Activated CD4-positive, alpha-beta T cell treated with anti-CD3 and anti-CD28 coated beads for 48 hours (primary cell): ENCODE results near the gene ATP5IF1.

Experiments used
- DNase-seq: peaks from one replicate; pipeline ENCODE4 v3.0.0-alpha.2; 2020

ATP5IF1 gene

DNA sequence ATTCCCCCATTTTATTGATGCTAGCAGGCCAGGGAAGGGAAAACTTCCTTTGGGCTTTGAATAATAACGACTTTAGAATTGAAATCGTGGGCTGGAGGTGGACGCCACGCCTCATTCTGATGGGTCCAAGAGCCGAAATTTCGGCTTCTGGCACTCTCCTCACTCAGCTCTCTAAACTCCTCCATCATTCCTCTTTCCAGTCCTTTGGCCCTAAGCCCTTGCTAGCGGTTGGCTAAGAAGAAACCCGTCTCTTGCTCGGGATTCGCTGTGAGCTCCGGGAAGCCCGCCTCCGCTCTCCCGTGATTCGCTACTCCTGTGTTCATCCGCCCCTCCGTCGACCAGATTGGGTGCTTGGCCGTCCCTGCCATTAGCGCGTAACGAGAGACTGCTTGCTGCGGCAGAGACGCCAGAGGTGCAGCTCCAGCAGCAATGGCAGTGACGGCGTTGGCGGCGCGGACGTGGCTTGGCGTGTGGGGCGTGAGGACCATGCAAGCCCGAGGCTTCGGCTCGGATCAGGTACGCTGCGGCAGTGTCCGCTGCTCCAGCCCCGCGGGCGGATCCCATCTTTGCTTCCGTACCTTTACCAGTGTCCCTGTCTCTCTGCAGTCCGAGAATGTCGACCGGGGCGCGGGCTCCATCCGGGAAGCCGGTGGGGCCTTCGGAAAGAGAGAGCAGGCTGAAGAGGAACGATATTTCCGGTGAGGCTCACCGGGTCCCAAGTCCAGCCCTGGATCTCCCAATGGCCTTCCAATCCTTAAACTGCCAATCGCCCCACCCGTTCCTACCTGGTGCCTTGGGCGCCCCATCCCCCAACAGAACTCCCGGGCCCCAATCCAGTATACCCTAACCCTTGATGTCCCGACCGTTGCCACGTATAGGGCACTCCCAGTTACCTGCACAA, at the start of gene ATP5IF1:
ATP5IF1 (plus strand) TSS at position 370 of the 901 bp plus-strand sequence; CDS start at position 430, 60 bp downstream.
- DNase-seq = peak; percentile 97

DNA sequence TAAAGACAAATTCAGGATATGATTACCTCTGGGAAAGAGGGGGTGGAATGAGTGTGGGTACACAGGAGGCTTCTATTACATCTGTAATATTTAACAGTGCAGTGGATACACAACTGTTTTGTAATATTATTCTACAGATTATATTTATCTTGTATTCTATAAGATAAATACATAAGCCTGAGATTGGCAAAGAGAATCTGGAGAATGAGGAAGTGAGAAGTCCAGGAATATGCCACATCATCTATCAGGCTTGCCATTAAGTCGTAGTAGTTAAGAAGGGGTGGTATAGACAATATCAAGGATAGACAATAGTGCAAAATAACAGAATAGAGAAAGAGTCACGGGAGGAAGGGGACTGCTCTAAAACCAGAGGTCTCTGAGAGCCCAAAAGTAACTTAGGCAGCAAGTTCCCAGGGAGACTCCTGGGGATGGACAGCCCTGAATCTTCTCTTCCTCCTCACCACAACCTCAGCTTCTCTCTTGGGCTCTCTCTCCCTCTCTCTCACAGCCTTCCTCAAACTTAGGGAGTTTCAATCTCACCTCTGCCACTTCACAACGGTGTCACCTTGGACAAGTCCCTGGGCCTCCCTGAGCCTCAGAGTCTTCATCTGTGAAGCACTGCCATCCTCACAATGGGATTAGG, 45.5 kb upstream of the ATP5IF1 start:
- no peak for DNase-seq

DNA sequence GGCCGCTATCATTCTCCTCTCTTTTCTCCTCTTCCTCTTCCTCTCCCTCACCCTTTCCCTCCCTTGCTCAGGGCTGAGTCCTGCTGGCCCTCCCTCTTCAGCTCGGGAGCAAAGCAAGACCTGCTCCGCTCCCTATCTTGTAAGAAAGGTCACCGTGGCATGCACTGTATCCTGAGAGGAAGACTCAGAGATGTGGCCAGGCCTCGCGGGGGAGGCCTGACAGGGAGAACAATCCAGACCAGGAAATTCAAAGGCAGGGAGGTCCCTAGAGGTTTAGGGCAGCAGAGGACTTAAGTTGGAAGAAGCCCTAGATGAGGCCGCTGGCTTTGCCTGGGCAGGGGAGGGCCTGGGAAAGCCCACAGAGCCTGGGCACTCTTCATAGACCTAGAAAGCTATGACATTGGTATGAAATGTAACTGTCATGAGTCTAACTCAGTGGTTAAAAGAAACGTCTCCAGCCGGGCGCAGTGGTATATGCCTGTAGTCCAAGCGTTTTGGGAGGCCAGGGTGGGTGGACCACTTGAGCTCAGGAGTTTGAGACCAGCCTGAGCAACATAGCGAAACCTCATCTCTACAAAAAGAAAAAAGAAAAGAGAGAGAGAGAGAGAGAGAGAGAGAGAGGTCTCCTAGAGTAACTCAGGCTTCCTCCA, 44.8 kb upstream of the ATP5IF1 start:
- DNase-seq = no peak

DNA sequence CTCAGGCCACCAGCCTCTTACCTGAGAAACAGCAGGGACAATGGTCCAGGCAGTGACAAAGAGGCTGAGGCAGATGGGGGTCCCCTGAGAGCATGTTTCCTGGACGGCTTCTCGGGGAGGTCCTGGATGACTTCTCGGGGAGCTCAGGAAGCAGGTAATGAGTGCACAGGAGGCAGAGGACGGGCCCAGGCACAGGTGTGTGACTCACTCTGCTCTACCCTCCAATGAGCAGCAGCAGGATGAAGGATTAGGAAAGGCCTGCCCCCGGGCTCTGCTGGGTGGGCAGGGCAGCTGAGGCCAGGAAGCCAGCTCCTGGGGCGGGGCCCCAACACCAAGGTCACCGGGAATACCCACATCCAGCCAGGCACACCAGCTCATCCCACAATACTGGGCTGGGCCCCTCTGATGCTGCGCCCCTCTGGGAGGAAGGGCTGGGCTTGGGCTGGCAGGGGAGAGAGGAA, 42.2 kb upstream of the ATP5IF1 start:
- DNase-seq = no peak

DNA sequence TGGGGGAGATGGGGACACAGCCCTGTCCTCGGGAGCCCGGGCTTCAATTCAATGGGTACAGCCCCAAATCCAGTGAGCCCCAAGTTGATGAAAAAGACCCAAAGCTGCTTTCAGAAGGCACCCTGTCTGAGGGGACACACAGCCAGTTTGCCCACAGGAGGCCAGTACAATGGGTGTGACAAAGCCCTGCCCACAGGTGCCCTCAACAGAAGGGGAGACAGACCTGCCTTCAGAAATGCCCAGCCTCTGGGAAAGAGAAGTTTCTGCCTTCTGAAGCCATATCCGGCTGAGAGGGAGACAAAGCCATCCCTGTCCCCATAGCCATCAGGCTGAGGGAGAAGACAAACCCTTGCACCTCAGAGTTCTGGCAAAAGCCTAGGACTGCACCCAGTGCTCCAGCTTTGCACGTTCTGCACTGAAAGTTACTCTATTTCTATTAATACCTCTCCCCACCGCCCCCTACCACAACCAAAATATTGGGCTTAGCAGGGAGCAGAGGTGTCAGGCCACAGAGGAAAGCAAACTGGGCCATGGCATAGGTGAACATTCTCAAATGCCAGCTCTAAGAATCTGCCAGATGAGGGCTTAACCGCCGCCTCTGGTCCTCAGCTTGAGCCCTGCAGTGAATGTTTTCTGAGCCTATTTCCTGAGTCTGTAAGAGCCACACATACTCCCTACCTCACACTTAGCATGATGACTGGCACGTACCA, 41.4 kb upstream of the ATP5IF1 start:
- no peak for DNase-seq

DNA sequence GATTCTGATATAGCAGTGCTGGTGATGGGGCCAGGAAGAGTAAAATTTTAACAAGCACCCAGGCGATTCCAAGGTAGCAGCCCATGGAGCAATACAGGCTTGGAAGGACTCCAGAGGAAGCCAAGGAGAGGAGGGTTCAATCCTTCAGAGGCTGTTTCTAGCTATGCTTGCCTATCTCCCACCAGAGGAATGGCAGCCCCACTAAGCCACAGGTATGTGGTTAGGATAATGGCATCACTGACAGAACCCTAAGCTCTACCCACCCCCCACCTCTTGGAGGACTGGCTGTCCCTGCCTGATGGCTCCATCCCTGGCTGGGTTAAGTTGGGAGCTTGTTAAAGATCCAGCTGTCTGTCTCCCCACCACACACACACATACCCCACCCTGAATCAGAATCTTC, 40.1 kb upstream of the ATP5IF1 start:
- DNase-seq = no peak

DNA sequence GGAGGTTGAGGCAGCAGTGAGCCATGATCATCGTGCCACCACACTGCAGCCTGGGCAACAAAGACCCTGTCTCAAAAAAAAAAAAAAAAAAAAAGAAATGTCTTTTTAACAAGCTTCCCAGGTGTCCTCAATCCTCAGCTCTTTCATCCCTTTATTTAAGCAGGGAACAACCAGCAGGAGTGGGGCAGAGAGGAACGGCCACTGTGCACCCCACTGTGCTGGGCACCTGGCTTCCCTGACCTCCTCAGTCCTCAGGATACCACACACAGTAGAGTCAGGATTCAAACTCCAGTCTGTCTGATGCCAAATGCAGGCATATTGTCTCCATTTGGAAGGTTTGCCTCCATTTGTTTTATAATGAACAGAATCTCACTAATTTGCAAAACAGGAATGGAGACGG, 39.6 kb upstream of the ATP5IF1 start:
- no peak for DNase-seq

DNA sequence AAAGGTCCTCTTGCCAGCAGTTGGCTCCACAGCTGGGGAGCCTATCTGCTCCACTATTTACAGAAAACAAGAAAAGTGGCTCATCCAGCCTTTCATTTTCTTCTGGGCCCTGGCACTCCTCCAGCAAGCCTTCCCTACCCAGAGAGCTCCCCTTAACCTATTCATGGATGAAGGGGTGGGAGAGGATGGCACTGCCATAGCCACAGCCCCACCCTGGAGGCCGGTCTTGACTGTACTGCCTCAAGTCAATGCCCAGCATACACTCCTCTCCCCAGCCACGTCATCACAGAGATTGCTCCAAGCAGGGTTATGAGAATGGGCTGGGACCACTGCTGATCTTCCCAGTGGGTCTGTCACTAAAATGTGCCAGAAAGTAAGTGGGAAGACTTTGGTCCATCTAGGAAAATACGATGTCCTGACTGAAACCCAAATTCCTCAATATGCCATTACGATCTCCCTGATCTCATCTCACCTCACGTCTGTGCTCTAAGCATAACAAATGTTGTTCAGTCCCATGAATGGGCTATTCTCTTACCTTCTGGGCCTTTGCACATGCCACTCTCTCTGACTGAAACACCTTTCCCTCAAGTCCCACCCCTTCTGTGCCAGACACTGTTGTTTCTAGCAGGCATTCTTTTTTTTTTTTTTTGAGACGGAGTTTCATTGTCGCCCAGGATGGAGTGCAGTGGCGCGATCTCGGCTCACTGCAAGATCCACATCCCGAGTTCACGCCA, 38.1 kb upstream of the ATP5IF1 start:
- DNase-seq = no peak

DNA sequence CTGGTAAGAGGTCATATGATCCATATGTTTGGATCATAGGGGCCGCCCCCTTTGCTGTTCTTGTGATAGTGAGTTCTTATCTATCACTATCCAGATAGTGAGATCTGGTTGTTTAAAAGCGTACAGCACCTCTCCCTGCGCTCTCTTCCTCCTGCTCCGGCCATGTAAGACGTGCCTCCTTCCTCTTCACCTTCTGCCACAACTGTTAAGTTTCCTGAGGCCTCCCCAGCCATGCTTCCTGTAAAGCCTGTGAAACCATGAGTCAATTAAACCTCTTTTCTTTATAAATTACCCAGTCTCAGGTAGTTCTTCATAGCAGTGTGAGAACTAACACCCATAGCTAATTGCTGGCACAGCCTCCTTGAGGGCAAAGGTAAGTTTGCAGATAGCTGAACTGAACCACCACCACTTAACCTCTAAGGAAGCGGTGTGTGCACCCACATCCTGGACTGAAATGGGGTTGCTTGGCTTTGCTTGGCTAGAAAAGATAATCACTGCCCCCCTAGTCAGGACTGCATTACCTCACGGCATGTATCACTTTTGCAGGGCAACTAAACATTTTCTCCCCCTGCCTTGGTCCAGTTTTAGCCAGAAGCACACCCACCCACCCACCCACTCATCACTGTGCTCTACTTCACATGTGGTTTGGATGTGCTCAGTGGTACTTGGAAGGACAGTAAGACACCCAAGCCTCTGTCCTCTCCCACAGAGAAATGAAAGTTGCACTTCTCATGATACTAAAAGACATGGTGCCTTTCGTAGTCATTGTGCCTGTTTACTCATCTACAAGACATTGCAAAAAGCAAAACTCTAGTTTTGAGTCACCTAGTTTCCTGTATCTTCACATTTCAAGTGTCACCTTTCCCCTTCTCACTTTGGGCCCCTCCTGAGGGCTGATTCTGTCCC, 36.3 kb upstream of the ATP5IF1 start:
- DNase-seq = peak; percentile 71

DNA sequence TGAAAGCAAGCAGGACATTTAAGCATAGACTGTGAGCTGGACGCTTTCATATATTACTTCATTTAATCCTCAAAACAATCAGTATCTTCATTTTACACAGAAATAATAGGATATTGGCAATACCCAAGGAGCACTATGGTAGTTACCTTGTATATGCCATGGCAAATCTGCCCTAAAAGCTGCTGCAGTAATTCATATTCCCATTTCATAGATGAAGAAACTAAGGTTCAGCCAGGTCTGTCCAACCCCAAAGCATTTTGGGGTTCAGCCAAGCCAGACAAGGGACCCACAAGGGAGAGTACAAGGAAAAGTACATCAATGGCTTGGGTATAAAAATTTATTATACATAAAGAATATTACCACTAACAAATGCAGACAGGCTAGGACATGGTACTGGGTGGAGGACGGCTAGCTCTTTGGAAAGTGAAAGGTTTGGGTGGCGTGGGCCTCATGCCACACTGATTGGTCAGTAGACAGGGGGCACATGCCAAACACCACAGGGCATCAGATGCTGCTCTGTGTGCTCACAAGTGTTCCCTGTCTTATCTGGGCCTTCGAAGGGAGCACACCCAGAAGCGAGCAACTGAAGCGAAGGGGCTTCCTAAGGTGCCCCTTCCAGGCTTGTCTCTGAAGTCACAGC, 35.6 kb upstream of the ATP5IF1 start:
- DNase-seq = no peak

DNA sequence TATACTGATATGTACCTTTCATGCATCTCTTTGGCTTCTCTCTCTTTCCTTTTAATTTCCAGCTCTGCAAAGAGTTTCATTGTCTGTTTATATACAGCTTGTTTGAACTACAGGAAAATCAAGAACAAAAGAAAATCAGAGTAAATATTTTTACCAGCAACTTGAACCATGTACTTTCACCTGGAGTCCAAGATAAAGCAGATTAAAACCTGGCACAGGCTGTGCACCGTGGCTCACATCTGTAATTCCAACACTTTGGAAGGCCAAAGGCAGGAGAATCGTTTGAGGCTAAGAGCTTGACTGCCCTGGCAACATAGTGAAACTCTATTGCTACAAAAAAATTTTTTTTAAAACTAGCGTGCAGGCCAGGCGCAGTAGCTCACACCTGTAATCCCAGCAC, 30.7 kb upstream of the ATP5IF1 start:
- DNase-seq = no peak

DNA sequence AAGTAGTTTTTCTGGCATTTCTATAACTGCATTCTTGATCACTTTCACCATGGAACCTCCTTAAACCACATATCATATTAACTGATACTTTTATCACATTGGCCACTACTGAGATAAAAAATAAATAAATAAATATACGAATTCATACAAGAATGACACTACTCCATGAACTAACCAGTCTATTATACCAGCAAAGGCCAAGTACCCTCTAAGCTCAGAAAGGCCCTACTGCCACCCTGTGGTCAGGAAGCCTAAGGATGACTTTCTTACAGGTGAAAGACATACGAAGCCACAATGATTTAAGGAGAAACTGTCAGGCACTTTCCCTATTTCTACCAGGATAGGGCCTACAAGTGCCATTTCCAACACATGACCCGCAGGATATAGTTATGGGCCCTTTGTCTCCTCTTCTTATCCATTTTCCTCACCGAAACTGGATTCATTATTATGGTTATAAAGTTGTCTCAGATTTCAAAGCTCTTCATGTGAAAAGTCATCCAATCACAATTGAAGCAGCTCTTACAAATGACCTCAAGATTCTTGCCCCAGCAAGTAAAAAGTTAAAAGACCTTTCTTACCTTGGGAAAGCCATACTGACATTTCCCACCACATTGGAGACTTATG, 27.0 kb upstream of the ATP5IF1 start:
- DNase-seq = peak; percentile 68

DNA sequence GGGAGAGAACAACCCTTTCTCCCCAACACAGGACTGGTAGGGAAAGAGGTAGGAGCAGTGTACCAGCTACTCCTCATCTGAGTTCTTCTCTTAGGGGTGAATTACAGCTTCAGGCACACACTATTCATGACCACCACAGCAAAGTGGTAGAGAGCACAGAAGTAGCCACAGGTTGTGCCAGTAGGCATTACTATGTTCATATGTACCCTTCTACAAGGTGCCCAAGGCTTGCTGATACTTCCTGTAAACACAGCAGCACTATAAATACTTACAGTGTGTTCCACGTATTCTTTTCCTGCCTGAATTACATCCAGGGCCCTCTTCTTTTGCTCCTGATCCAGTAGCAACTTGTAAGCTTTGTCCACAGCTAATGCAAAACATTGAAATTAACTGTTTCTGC, 26.2 kb upstream of the ATP5IF1 start:
- DNase-seq = no peak

DNA sequence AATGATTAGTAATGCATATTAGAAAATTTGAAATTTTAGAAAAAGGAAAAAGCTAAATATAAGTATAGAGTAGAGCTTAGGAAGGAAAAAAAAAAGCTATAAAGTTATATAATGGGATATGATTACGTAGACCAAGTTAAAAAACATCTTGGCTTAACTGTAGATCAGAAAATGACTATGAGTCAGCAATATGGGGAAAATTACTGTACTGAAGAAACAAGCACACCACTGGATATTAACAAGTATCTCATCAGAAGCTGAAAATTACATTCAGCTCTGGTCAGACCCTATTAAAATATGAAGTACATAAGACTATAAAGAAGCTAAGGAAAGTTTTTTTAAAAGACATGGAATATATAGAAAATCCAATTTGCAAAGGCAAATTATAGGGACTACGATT, 22.6 kb upstream of the ATP5IF1 start:
- DNase-seq = no peak

DNA sequence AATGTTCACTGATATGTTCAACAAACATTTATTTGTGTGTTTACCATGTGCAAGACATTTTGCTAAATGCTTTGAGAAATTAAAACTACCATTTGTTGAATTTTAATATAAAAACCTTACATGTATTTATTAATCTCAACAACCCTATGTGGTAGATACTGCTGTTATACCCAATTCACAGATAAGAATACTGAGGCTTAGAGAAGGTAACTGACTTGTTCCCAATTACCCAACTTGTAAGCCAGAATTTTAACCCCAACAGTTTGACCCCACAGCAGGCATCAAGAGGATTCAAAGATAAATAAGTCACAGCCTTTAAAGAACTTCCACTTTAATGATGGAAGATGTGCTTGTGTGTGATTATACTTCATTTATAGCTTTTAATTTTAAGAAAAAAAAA, 6.8 kb upstream of the ATP5IF1 start:
- DNase-seq = no peak

DNA sequence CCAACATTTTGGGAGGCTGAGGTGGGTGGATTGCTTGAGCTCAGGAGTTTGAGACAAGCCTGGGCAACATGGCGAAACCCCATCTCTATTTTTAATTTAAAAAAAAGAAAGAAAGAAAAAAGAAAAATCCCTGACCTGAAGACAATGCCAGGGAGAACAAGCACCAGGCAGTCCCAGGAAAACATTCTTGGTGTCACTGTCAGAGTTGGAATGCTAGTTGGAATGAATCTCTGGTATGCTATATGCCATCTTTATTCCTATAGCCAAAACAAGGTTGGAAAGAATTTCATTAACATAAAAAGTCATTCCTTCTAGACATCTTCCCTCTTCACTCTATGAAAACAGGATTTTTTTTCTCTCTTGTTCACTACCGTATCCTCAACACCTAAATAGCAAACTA, 5.9 kb upstream of the ATP5IF1 start:
- DNase-seq = no peak

DNA sequence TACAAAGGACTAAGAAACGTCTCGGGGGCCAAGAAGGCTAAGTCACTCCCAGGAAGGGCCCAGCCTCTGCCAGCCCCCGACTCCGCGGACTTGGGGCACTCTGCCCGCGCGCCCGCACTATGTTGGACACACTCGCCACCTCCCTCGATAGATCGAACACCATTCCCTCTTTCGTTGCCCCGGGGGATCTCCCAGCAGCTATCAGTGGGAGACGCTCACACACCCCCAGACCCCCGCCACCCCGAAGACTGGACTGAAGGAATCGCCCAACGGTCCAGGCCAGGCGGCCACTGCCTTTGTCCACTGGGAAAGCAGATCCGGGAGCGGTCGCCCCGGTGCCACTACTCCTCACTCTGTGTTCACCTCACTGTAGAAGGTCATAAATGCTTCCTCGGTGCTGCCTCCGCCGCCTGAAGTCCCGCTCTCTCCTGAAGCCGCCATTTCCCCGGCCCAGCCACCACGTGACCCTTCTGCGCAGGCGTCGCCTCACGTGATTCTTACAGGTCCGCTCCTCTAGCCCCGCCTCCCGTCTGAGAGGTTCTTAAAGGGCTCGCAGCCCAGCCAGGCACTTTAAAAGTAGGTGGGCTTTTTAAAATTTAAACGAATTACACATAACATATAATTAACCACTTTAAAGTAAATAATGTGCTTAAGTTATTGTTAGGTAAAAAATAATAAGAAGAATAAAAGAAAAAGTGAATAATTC, 3.2 kb upstream of the ATP5IF1 start, which contains the start of gene DNAJC8:
DNAJC8 (minus strand) TSS at position 472 of the 706 bp plus-strand sequence; CDS start at position 441, 31 bp downstream.
- DNase-seq = peak; percentile 98

DNA sequence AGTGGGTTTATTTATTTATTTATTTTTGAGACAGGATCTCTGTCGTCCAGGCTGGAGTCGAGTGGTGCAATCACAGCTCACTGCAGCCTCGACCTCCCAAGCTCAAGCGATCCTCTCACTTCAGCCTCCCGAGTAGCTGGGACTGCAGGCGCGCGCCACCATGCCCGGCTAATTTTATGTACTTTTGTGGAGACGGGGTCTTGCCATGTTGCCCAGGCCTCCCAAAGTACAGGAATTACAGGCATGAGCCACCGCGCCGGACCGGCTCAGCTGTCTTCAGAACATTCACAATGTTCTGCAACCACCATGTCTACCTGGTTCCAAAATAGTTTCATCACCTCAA, 2.7 kb upstream of the ATP5IF1 start:
- DNase-seq = no peak

DNA sequence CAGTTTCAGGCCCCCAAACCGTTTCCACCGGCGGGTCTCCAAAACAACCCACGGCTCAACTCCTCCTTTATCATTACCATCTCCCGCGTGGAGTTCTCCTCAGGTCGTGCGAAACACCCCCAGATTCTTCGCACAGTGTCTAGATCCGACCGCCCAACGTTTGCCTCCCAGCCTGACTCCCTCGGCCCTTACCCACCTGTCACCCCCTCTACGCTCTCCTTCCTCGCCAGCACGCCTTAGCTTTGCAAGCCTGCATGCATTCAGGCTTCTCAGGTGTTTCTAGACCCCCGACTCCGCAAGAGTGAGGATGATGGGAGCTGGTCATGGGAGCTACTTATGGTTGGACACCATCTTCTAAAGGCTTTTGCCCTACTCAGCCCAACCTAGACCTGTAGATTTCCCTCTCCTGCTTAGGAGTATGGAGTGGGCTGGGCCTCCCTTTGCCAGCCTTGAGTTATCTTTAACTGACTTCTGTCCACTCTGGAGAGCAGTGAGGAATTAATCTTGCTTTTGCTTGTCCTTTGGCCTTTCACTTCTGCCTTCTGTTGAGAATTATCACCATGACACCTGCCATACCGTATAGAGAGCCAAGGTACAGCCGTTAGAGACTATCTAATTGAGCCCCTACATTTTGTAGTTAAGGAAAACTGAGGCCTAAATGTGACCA, 865 bp downstream of the ATP5IF1 start:
- DNase-seq = no peak
